ENCODE data around the gene ADAMTS20.
"Not testable (repeated sequence)": the region's sequence is repeated elsewhere in the genome, so short reads cannot be mapped to it uniquely, and the experiment has no call there.

Gene ADAMTS20, protein sequence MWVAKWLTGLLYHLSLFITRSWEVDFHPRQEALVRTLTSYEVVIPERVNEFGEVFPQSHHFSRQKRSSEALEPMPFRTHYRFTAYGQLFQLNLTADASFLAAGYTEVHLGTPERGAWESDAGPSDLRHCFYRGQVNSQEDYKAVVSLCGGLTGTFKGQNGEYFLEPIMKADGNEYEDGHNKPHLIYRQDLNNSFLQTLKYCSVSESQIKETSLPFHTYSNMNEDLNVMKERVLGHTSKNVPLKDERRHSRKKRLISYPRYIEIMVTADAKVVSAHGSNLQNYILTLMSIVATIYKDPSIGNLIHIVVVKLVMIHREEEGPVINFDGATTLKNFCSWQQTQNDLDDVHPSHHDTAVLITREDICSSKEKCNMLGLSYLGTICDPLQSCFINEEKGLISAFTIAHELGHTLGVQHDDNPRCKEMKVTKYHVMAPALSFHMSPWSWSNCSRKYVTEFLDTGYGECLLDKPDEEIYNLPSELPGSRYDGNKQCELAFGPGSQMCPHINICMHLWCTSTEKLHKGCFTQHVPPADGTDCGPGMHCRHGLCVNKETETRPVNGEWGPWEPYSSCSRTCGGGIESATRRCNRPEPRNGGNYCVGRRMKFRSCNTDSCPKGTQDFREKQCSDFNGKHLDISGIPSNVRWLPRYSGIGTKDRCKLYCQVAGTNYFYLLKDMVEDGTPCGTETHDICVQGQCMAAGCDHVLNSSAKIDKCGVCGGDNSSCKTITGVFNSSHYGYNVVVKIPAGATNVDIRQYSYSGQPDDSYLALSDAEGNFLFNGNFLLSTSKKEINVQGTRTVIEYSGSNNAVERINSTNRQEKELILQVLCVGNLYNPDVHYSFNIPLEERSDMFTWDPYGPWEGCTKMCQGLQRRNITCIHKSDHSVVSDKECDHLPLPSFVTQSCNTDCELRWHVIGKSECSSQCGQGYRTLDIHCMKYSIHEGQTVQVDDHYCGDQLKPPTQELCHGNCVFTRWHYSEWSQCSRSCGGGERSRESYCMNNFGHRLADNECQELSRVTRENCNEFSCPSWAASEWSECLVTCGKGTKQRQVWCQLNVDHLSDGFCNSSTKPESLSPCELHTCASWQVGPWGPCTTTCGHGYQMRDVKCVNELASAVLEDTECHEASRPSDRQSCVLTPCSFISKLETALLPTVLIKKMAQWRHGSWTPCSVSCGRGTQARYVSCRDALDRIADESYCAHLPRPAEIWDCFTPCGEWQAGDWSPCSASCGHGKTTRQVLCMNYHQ (N-terminal part only)

DNA sequence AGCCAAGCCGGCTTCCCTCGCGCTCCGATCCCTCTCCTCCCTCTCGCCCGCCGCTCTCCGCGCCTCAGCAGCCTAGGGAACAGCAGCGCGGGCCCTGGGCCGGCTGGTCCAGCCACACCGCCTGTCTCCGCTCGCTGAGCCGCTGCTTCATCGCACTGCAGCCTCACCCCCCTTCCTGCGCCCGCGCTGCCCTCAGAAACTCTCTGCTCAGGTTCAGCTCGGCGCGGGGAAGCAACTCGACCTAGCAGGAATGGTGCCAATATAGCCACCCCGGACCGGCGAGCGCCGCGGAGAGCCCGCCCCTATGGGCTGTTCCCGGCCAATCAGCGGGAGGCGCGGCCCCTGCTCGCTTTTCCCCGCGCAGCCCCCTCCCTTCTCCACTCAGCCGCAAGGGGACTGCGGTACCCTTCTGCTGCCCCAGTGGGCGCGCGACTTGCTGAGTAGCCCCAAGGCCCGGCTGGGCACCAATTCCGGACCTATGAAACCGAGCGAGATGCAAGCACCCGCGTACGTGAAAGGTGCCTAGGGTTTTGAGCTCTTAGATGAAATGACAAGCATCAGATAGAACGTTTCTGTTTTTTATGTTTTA lies at the start of gene ADAMTS20:
Gene ADAMTS20, minus strand, starts transcription at position 233 of the 589 bp plus-strand sequence. CDS start 282 bp downstream, outside the sequence.
- DNase-seq: no peak

DNA sequence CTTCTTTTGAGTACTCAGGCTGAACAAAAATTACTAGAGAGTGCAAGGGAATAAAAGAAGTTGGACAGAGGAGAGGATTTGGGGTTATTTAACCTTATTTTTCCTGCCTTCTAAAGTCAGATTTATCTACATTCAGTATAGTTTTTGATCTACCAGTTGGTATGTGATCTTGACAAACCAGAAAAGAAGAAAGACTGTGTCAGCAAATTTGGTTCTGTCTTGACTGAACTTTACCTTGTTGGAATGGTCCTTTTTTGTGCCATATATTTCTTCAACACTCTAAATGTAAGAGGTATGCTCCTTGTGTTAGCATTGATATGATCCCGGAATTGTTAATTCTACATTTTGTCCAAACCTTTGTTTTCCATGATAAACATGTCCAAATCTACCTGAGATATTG lies 47.7 kb upstream of the ADAMTS20 start:
- DNase-seq: no peak

DNA sequence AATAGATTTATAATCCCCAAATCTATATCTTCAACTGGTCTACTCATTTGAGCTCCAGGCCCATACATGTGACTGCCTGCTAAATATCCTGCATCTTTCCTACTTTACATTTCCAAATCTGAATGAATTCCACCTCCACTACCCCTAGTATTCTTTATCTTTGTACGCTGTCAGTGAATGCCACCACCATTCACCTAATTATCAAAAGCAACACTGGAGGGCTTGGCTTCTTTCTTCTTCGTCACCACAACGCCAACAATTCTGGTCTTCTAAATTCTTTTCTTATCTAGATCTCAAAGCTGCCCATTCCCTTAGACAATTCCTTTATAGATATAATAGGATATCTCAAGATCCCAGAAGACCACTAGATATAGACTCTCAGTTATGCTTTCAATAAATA lies 47.1 kb upstream of the ADAMTS20 start:
- DNase-seq: no peak

DNA sequence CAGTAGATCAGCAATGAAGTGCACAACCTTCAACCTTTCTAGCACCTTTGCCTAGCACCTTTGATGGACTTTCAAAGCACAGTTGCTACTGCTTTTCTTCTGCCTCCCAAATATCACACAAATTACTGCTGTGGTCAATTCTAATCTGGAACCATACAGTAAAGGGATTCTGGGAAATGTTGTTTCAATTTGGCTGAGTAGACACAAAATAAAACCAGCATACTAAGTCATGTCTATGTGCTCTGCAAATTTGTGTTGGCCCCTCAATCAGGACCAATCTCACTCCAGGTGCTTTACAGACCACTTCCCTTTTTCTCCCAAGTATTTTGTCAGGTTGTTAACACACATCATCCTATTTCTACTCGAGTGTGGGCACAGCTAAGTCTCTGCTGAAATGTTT lies 38.3 kb upstream of the ADAMTS20 start:
- DNase-seq: no peak

DNA sequence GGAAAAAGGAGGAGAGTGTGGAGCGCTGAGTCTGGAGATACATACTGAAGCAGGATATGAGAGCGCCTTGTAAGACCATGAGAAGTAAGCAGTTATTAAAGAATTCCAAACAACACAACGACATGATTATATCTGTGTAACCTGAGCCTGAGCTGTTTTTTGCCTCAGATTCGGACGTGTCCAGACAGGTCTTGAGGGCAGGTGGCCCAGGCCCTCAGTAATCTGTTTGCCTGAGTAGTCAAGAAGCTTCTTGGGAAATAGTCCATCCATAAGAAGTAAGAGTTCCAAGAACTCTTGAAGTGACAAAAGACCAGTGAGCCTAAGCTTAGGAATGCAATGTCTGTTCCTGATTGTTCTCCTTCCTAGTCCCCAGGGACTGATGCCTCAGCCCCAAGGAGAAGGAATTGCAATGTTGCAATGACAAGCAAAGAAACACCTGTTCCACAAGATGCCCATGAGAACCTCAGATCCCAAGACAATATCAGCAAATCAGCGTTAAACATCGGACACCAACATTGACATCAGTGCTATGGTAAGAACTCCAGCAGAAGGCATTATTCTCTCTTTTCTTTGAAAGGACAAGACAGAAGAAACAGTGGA lies 34.7 kb upstream of the ADAMTS20 start:
- DNase-seq: no peak

DNA sequence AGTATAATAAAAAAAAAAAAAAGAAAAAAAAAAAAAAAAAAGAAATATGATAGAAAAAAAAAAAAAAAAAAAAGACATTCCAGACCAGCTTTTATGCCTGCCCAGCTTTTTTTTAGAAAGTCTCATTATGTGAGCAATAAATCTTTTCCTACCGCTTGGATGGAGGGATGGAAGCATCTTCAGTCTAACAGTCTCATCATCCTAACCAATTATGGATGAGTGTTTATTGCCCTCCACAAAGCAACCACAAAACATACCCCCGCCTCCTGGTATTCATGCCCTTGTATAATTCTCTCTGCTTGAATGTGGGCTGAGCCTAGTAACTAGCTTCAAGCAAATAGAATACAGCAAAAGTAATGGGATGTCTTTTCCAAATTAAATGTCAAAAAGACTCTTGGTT lies 33.7 kb upstream of the ADAMTS20 start:
- no peak for DNase-seq

DNA sequence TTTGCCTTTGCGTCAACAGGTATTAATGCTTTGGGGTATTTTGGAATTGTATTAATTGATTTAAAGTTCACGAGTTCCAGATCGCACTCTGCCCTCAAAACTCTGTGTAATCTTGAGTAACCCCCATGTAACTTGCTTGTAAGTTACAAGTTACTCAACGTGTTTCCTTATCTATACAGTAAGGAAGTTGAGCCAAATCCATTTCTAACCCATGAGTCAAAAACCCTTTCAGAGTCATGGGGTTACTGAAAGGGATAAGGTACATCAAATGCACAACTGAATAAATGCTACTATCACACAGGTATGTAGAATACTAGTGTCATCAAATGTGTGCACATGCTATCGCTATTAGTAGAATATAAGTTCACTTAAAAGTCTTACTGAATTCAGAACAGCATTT lies 28.6 kb upstream of the ADAMTS20 start:
- DNase-seq: no peak

DNA sequence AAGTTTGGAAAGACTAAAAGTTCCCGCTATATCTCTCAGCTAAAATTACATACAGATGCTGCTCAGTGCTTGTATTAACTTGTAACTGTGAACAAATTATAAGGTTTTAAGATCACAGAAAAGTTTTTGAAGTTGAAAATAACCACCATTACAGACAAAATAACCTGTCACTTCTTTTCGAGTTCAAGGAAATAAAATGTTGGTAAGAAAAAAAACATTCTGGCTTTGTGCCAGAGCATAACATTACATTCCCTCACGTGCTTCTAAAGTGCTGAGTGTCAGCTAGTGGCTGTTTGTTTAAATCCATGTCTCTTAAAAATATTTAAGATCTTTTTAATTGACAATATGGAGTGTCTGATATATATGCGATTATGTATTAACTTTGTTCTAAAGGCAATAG lies 27.2 kb upstream of the ADAMTS20 start:
- DNase-seq: no peak

DNA sequence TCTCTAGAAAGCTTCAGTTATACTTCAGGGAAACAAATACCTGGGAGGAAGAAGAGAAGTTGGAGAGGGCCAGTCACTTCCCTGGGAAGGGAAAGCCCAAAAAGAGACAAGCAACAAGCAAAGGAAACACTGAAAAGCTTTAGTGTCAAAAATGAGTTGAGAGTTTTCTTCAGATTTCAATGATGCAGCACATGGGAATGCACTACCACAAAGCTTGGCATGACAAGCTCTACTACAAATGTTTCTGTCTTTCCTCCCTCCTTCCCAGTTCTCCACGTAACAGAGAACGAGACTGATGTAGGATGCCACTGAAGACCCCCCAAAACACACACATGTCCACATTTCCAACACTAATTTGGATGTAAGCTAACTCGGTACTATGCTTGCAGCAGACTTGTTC lies 26.8 kb upstream of the ADAMTS20 start:
- no peak for DNase-seq

DNA sequence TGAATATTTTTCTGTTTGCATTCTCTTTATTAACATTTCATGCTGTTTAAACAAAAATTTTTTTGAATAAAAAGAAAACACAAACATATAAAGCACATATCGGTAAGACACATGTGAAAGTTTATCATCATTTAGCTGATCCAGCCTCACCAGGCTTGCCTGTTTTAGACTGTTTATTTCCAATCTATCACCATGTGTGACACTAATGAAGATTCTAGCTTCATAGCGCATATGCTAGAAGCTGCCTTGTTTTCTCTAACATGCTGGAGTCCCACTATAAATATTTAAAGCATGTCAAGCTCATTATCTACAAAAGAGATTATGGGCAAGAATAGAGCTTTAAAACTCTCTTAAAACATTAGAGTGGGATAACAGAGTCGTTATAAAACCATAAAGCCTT lies 25.4 kb upstream of the ADAMTS20 start:
- DNase-seq: no peak

DNA sequence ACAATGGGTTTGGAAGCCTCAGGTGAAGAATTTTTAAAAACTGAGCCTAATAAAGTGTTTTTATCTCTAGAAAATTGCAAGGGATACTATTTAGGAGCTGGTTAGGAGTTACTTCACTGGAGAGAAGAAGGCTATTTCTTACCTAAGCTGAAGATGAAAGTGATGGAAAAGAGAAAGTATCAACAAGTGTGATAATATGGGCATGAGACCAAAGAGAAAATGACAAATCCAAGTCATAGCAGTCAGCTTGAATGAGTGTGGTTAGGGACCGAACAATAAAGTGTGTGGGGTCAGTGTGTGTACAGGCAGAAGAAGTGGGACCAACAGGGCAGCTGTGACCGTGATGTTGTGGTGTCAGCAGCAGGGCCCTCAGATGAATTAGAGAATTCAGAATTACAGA lies 24.2 kb upstream of the ADAMTS20 start:
- DNase-seq: no peak

DNA sequence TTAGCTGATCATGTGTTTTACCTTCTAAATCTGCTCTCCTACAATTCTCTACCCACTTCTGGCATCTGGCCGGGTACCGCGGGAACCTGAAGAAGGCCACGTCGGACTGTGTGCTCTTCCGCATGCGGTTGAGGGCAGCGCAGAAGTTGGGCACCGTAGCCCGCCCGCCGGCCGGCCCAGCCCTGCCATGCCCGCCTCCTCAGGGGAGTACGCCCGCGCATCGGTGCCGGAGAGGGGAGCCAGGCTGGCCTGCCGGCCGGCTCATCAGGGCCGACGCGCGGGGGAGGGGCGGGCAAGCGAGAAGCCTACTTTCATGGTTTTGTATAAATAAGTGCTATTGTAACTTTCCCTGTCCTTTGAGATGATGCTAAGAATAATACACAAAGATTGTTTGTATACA lies 19.9 kb upstream of the ADAMTS20 start:
- DNase-seq: no peak

DNA sequence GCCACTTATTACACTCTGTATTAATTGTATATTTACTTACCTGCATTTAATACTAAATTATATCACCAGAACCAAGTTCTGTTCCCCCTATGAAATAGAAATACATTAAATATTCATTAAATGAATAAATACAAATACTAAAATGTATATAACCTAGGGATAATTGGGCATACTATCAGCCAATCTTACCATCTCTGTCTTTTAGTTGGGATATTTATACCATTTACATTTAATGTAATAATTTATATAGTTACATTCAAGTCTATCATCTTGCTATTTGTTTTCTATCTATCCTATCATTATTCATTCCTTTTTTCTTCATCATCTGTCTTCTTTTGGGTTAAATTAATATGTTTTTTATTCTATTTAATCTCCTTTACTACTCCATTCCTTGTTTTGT lies 4.1 kb upstream of the ADAMTS20 start:
- no peak for DNase-seq

DNA sequence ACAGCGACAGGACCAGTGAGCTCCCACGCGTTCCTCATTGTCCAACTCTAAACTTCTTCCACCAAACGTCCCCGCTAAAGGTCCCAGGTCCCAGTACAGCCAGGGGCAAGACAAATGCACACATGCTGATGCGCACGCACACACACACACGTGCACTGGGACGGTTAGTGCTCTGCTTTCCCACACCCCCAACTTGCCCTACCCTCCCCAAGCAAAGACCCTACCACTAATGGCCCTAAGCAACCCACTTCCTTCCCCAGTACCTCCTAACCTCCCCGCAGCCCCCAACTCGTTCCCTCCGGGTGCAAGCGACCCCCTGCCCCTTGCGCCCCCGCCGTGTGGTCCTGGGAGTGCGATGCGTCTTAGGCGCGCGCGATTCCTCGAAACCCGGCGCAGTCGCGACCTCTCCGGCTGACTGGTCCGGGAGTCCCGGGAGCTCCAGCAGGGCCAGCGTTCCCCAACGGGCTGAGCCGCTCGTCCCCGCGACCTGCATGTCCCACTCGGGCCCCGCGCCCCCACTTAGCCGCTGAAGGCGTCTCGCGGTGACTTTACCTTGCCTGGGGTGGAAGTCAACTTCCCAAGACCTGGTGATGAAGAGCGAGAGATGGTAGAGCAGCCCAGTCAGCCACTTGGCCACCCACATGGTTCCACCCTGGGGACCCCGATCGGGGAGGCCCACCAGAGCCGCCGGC lies 578 bp downstream of the ADAMTS20 start:
- DNase-seq: no peak

DNA sequence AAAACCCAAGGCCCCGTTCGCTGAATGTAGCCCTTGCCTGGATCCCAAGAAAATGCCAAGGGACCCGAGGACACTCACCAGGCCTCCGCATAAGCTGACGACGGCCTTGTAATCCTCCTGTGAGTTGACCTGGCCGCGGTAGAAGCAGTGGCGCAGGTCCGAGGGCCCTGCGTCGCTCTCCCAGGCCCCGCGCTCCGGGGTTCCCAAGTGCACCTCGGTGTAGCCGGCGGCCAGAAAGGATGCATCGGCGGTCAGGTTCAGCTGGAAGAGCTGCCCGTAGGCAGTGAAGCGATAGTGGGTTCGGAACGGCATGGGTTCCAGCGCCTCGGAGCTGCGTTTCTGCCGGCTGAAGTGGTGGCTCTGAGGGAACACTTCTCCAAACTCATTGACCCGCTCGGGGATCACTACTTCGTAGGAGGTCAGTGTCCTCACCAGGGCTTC lies 1.2 kb downstream of the ADAMTS20 start:
- no peak for DNase-seq

DNA sequence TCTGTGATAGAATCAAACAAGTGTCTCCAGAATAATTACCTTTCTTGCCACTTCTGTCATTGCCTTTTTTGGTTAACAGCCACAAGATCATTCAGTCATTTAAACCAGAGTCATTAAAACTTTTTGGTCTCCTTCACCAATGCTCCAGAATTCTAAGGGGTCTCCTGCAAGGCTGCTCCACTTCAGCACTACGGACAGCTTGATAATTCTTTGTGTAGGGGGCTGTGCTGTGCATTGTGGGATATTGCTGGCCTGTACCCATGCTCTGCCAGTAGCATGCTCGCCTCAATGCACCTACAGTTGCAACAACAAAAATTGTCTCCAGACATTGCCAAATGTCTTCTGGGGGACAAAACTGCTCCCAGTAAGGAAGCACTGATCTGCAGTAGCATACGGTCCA lies 7.3 kb downstream of the ADAMTS20 start:
- no peak for DNase-seq

DNA sequence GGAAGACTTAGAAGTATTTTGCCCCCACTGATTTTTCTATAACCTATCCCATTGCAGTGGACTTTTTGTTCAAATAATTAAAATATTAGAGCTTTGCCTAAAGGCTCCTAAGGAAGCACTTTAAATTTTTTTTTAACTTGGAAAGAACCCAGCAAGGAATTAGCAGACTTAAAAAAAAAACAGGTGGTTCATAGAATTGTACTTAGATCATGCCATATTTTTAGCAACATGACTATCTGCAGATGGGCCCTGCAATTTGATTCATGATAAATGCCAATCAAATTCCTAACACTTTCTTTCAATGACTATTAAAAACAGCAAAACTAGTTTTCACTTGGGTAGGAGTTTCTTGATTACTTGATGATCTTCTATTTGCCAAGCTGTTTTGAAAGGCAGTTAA lies 11.5 kb downstream of the ADAMTS20 start:
- no peak for DNase-seq

DNA sequence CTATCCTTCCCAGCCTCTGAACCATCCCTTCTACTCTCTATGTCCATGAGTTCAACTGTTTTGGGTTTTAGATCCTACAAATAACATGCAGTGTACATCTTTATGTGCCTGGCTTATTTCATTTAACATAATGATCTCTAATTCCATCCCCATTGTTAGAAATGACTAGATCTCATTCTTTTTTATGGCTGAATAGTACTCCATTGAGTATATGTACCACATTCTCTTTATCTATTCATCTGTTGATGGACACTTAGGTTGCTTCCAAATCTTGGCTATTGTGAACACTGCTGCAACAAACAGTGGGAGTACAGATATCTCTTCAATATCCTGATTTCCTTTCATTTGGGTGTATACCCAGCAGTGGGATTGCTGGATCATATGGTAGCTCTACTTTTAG lies 14.3 kb downstream of the ADAMTS20 start:
- DNase-seq: not testable (repeated sequence)

DNA sequence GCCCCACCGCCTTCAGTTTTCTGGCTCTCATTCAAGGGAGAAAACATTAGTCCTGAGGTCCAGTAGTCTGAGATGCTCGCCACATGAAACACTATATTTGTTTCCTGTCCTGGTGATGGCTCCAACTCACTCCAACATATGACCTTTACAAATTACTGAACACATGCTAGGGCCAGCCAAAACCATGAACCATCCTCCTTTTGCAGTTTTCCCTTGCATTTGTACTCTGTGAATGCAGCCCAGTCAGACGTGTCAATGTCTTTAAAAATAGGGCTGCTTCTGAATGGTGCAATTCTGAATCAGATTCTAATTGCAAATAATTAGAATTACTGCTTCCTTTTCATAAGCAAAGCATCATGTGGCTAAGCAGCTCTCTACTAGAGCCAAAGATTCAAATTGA lies 36.0 kb downstream of the ADAMTS20 start:
- no peak for DNase-seq

DNA sequence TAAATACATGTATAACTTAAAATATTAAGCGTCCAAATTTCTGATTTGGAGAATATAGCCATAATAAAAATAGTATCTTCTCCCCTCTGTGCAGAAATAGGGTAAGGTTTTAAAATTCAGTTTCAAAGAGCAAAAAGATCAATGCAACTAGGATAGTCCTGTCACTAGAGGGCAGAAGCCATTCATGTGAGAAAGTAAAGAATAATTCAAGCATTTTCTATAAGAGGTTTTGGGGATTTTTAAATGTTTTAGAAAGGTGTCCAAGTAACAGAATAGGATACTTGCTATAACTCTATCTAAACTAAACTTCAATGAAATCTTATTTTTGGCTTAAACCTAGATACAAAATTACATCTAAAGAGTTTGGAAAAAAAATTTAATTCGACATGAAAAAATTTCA lies 50.3 kb downstream of the ADAMTS20 start:
- no peak for DNase-seq

DNA sequence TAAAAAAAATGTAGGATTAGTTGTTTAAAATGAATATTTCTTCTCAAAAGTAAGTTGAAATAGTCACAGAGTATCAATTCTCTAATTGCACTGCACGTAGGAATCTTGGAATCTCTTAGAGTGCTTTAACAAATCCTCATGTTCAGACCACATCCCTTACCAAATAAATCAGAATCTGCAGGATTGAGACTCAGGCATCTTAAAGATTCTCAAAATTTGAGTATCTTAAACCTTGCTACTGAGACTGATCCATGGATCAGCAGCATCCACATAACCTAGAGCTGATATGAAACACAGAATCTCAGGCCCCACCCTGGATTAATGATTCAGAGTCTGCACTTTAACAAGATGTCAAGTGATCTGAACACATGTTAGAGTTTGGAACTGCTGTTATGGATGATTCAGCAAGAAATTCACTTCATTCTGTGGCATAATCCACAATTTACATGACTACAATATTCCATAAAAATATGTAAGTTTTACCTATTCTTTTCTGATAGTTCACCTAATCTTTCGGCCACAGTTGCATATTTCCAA lies 58.7 kb downstream of the ADAMTS20 start:
- no peak for DNase-seq

Measured in suppressor macrophage treated with lipopolysaccharide for 4 hours (primary cell).